Kidney (tissue), 14 donors: ENCODE measurements around the gene POT1. TPM values are rescaled to one million over a fixed set of nuclear protein-coding genes. Genes with fewer than 3 reads are reported as not detected.
A peak's percentile ranks its signal among the peaks of the same experiment; 100 is the strongest.

Source experiments
- DNase-seq, 5 donors: peaks; one replicate each; pipeline ENCODE4 v3.0.0-alpha.2; 2013 to 2020
- FAIRE-seq: peaks from 2 replicates; lab custom pipeline; 2012; peaks lifted over from hg19 to GRCh38; lab: Jason Lieb, UNC
- H3K27ac ChIP-seq, 2 donors: one replicate each; pipeline ENCODE4 v1.7.0; 2013; ENCODE audit warnings: low read depth in 2 of 2, low read length in 2 of 2, inconsistent platforms in 1 of 2
- H3K27me3 ChIP-seq: one replicate; pipeline ENCODE4 v1.7.1; 2013; ENCODE audit warnings: low read length, inconsistent platforms; ENCODE audit not compliant: control insufficient read depth, insufficient read depth
- H3K36me3 ChIP-seq, 3 donors: one replicate each; pipeline versions ENCODE4 v1.7.0 to v1.7.1; 2013; ENCODE audit warnings: low read length in 3 of 3, control low read depth in 1 of 3, inconsistent platforms in 1 of 3; ENCODE audit not compliant: insufficient read depth in 3 of 3, control insufficient read depth in 2 of 3
- H3K4me1 ChIP-seq, 3 donors: one replicate each; pipeline versions ENCODE4 v1.7.0 to v1.7.1; 2013; ENCODE audit warnings: low read length in 3 of 3, inconsistent platforms in 1 of 3, low read depth in 1 of 3; ENCODE audit not compliant: control insufficient read depth in 2 of 3, insufficient read depth in 2 of 3
- H3K4me3 ChIP-seq, 3 donors: one replicate each; pipeline versions ENCODE4 v1.7.0 to v1.8.1; 2013; ENCODE audit warnings: low read length in 3 of 3, control low read depth in 1 of 3, inconsistent platforms in 1 of 3
- H3K9ac ChIP-seq, 3 donors: one replicate each; pipeline versions ENCODE4 v1.7.0 to v1.7.1; 2013; ENCODE audit warnings: low read length in 3 of 3, control low read depth in 1 of 3, inconsistent platforms in 1 of 3
- H3K9me3 ChIP-seq, 3 donors: one replicate each; pipeline versions ENCODE4 v1.7.0 to v1.7.1; 2013; ENCODE audit warnings: low read length in 3 of 3, control low read depth in 1 of 3, inconsistent platforms in 1 of 3; ENCODE audit not compliant: control insufficient read depth in 2 of 3, insufficient read depth in 1 of 3
- CTCF ChIP-seq: IDR thresholded peaks from 3 replicates; pipeline ENCODE4 v1.5.1; 2012; ENCODE audit warnings: mild to moderate bottlenecking, moderate library complexity, borderline replicate concordance; ENCODE audit not compliant: insufficient read depth; ENCODE audit errors: extremely low read depth
- intact Hi-C: fragments of 100-400 bp; cut with DNase I; formaldehyde crosslinking; loops from one replicate; pipeline ENCODE4 v1.11.1; 2022
- polyA plus RNA-seq: library from polyadenylated mRNA; stranded (reverse); fragments of 350-450 nt; fragmentation: Illumina TruSeq; extraction: RNeasy Lipid Tissue Mini Kit (QIAGEN cat#74804); gene quantifications from one replicate; pipeline ENCODE4 v1.2.3, GENCODE V29; 2014; ENCODE audit warnings: low read depth, low replicate concordance; ENCODE audit not compliant: insufficient read depth
- total RNA-seq: library from RNA; stranded (reverse); fragmentation: NEBNext Ultra II Directional; extraction: Animal tissue kit (Norgen Biotek cat#: 25700); gene quantifications from one replicate; pipeline ENCODE4 v1.2.1, GENCODE V29; 2021
- donor health status: control.
- donor health status: control.
- donor health status: control.
- donor health status: control.
- donor health status: control.
- donor health status: DM: yes; HTN: yes; CAD: no.
- donor health status: Normal renal cell carcinoma (clear cell type).

POT1 gene
- total and polyA plus RNA-seq, 2 donors from 2014 or later: 16.5 to 23.2 TPM

GRCh38 chr7:124792002-124792401, 137.6 kb downstream of the POT1 start:
- Histone ChIP-seq H3K27ac (no peak overlapping the region), H3K4me1 (no peaks in the 10 kb centered on the region), H3K9me3 (no peaks in the 10 kb centered on the region), H3K36me3 (no peaks in the 10 kb centered on the region), H3K9ac (no peak overlapping the region), H3K4me3 (no peak overlapping the region), H3K27me3 (no peaks in the 10 kb centered on the region)
- intact Hi-C loops: no loop called here
- no peak for TF ChIP-seq CTCF
- FAIRE-seq (no peak), DNase-seq (no peak)

- Histone ChIP-seq H3K9me3 (no peaks in the 10 kb centered on the region), H3K4me3 (no peak overlapping the region), H3K36me3 (no peaks in the 10 kb centered on the region), H3K27me3 (no peaks in the 10 kb centered on the region), H3K9ac (no peak overlapping the region), H3K27ac (no peak overlapping the region), H3K4me1 (no peaks in the 10 kb centered on the region)
- FAIRE-seq (no peak), DNase-seq (no peak)
- TF ChIP-seq CTCF: no peak
- intact Hi-C loops: no loop called here
Measured at GRCh38 chr7:124791426-124791825, 138.2 kb downstream of the POT1 start.

GRCh38 chr7:124790645-124791044, 139.0 kb downstream of the POT1 start:
- DNase-seq (no peak), FAIRE-seq (no peak)
- Histone ChIP-seq H3K36me3 (no peaks in the 10 kb centered on the region), H3K9me3 (no peaks in the 10 kb centered on the region), H3K27ac (no peak overlapping the region), H3K4me3 (no peak overlapping the region), H3K4me1 (no peaks in the 10 kb centered on the region), H3K9ac (no peak overlapping the region), H3K27me3 (no peaks in the 10 kb centered on the region)
- no peak for TF ChIP-seq CTCF
- intact Hi-C loops: no loop called here

- FAIRE-seq: no peak
Measured at GRCh38 chr7:124785994-124786393, 143.6 kb downstream of the POT1 start.

More at GRCh38 chr7:124785994-124786393, 143.6 kb downstream of the POT1 start:
- intact Hi-C loops: no loop called here
- Histone ChIP-seq H3K27me3 (no peaks in the 10 kb centered on the region), H3K4me3 (no peak overlapping the region), H3K36me3 (no peaks in the 10 kb centered on the region), H3K9ac (no peak overlapping the region), H3K27ac (no peak overlapping the region), H3K4me1 (no peaks in the 10 kb centered on the region), H3K9me3 (no peaks in the 10 kb centered on the region)
- TF ChIP-seq CTCF: no peak
- peak in 1 of 5 donors; percentile 8 for DNase-seq
